ENCODE results near the gene CNOT11. TPM values are rescaled to one million over a fixed set of nuclear protein-coding genes. Genes with fewer than 3 reads are reported as not detected.
"Not testable (repeated sequence)": the region's sequence is repeated elsewhere in the genome, so short reads cannot be mapped to it uniquely, and the experiment has no call there.

The CNOT11 gene
- total RNA-seq, result 100 to 1,000 TPM in 1 of 2 experiments, 10 to 100 TPM in 1; 57.9 to 106 TPM

- DNase-seq, result peak; percentile 100
- H3K27me3 Mint-ChIP-seq, result no peaks in the 10 kb centered on the region
- intact Hi-C loops (cut with DNase I, micrococcal nuclease), result loop anchor here (1.0 to 5.0 kb wide), 13 partner anchors 20 to 1764 kb away; partner anchors contain the start of genes RNF149 (in 2 of the 2), CREG2 (in 1 of the 2), MAP4K4 (in 1 of the 2) and RPL31 (in 1 of the 2)
- peak within 1 kb of the TSS; percentile 90 for H3K4me3 Mint-ChIP-seq
- peak; percentile 88 for ATAC-seq
- H3K4me1 Mint-ChIP-seq, result peaks cover 42% of the 10 kb centered on the region
- peaks cover 30% of the 10 kb centered on the region for H3K36me3 Mint-ChIP-seq (ENCODE audit: low read depth)
- H3K9me3 Mint-ChIP-seq (ENCODE audit: low read depth), result no peaks in the 10 kb centered on the region
- ChIA-PET POLR2A (interaction anchor here (0.8 to 2.1 kb wide), 3 partner anchors 53 to 251 kb away, joined by 3 to 6 read pairs (median 4); partner anchors contain the start of gene RPL31), CTCF (interaction anchor here (0.6 to 2.5 kb wide), 17 partner anchors 10 to 501 kb away, joined by 3 to 10 read pairs (median 3); partner anchors contain the start of gene TBC1D8)
- H3K27ac Mint-ChIP-seq, result peak within 1 kb of the TSS; percentile 95
These were observed at the start of gene CNOT11 for GRCh38 chr2:101252408-101253012. CNOT11 (plus strand) TSS chr2:101252886; CDS start chr2:101252965, 79 bp downstream.

- POLR2A ChIA-PET, result no interaction called here
- intact Hi-C loops (cut with DNase I, micrococcal nuclease), result loop anchor here (1.0 to 2.0 kb wide), 6 partner anchors 54 to 598 kb away; partner anchors contain the start of gene TBC1D8 (in 1 of the 2)
- ATAC-seq, result no peak
- peak overlapping the region; percentile 75 for H3K27ac Mint-ChIP-seq
- H3K4me1 Mint-ChIP-seq, result peaks cover 4% of the 10 kb centered on the region
- H3K4me3 Mint-ChIP-seq, result peak overlapping the region; percentile 43
- CTCF ChIA-PET, result interaction anchor here (0.6 to 3.7 kb wide), 34 partner anchors 9 to 709 kb away, joined by 3 to 61 read pairs (median 4); partner anchors contain the start of genes CREG2, PDCL3 and RPL31
- DNase-seq, result no peak
- H3K9me3 Mint-ChIP-seq (ENCODE audit: low read depth), result no peaks in the 10 kb centered on the region
- no peaks in the 10 kb centered on the region for H3K36me3 Mint-ChIP-seq (ENCODE audit: low read depth)
- no peaks in the 10 kb centered on the region for H3K27me3 Mint-ChIP-seq
These were observed 48.1 kb upstream of the CNOT11 start for GRCh38 chr2:101204400-101205115.

- H3K27me3 Mint-ChIP-seq, result no peaks in the 10 kb centered on the region
- no peaks in the 10 kb centered on the region for H3K9me3 Mint-ChIP-seq (ENCODE audit: low read depth)
- H3K4me3 Mint-ChIP-seq, result peak overlapping the region; percentile 43
- peaks cover 4% of the 10 kb centered on the region for H3K4me1 Mint-ChIP-seq
- CTCF ChIA-PET, result interaction anchor here (0.7 to 3.7 kb wide), 39 partner anchors 9 to 678 kb away, joined by 3 to 61 read pairs (median 5); partner anchors contain the start of genes CNOT11, CREG2, PDCL3 and RPL31
- POLR2A ChIA-PET, result no interaction called here
- DNase-seq (peak; percentile 71), ATAC-seq (peak; percentile 99)
- H3K27ac Mint-ChIP-seq, result peak overlapping the region; percentile 38
- intact Hi-C loops (cut with DNase I, micrococcal nuclease), result loop anchor here (1.0 to 2.0 kb wide), 6 partner anchors 55 to 599 kb away; partner anchors contain the start of gene TBC1D8 (in 1 of the 2)
- H3K36me3 Mint-ChIP-seq (ENCODE audit: low read depth), result no peaks in the 10 kb centered on the region
These were observed 46.9 kb upstream of the CNOT11 start for GRCh38 chr2:101205521-101206479.

- intact Hi-C loops (cut with DNase I, micrococcal nuclease), result no loop called here
- Mint-ChIP-seq H3K9me3 (ENCODE audit: low read depth) (no peaks in the 10 kb centered on the region), H3K36me3 (ENCODE audit: low read depth) (no peaks in the 10 kb centered on the region), H3K4me3 (no peak overlapping the region), H3K4me1 (peaks cover 4% of the 10 kb centered on the region), H3K27me3 (no peaks in the 10 kb centered on the region), H3K27ac (no peak overlapping the region)
- ChIA-PET CTCF (interaction anchor here (0.6 kb wide), 1 partner anchor 182 kb away, joined by 5 read pairs; no protein-coding TSS in a partner anchor), POLR2A (no interaction called here)
- DNase-seq (no peak), ATAC-seq (no peak)
These were observed 43.9 kb upstream of the CNOT11 start for GRCh38 chr2:101208830-101209229.

DNA sequence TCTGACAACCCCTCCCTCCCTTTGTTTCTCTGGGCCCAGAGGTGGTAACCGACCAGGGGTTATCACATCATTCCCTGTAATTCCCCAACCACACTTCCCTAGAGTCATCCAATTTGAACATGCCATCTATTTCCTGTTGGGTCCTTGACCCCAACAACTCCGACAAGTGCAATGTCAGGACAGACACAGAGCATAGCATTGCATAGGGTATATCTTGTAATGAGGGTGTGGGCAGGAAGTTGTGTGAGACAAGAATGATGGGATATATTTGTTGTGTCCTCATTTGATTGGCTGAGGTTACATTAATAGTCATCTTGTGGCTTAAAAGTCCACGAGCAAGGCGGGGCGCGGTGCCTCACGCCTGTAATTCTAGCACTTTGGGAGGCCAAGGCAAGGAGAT is 33.4 kb upstream of the CNOT11 start:
- DNase-seq, result no peak
- ChIA-PET CTCF (interaction anchor here (0.6 to 2.9 kb wide), 2 partner anchors 14 to 442 kb away, joined by 3 to 19 read pairs; no protein-coding TSS in a partner anchor), POLR2A (no interaction called here)
- H3K4me1 Mint-ChIP-seq, result peaks cover 9% of the 10 kb centered on the region
- intact Hi-C loops (cut with DNase I, micrococcal nuclease), result no loop called here
- ATAC-seq, result no peak
- peaks cover 7% of the 10 kb centered on the region for H3K9me3 Mint-ChIP-seq (ENCODE audit: low read depth)
- no peak overlapping the region for H3K4me3 Mint-ChIP-seq
- H3K27me3 Mint-ChIP-seq, result no peaks in the 10 kb centered on the region
- H3K36me3 Mint-ChIP-seq (ENCODE audit: low read depth), result no peaks in the 10 kb centered on the region
- no peak overlapping the region for H3K27ac Mint-ChIP-seq

GRCh38 chr2:101220091-101220490 is 32.6 kb upstream of the CNOT11 start:
- intact Hi-C loops (cut with DNase I, micrococcal nuclease); ATAC-seq; DNase-seq; H3K27me3 Mint-ChIP-seq; POLR2A ChIA-PET; H3K9me3 Mint-ChIP-seq (ENCODE audit: low read depth); H3K27ac Mint-ChIP-seq; H3K4me3 Mint-ChIP-seq; H3K36me3 Mint-ChIP-seq (ENCODE audit: low read depth); CTCF ChIA-PET: not testable (repeated sequence)
- H3K4me1 Mint-ChIP-seq, result peaks cover 12% of the 10 kb centered on the region

- peak overlapping the region; percentile 9 for H3K27ac Mint-ChIP-seq
- peaks cover 12% of the 10 kb centered on the region for H3K4me1 Mint-ChIP-seq
- CTCF ChIA-PET, result interaction anchor here (0.5 to 1.5 kb wide), 6 partner anchors 28 to 1241 kb away, joined by 3 to 5 read pairs (median 4); no protein-coding TSS in a partner anchor
- no peaks in the 10 kb centered on the region for H3K27me3 Mint-ChIP-seq
- H3K9me3 Mint-ChIP-seq (ENCODE audit: low read depth), result peaks cover 11% of the 10 kb centered on the region
- DNase-seq (peak; percentile 64), ATAC-seq (peak; percentile 95)
- H3K4me3 Mint-ChIP-seq, result no peak overlapping the region
- no peaks in the 10 kb centered on the region for H3K36me3 Mint-ChIP-seq (ENCODE audit: low read depth)
- POLR2A ChIA-PET, result interaction anchor here (0.6 kb wide), 1 partner anchor 1908 kb away, joined by 7 read pairs; no protein-coding TSS in a partner anchor
- intact Hi-C loops (cut with DNase I, micrococcal nuclease), result no loop called here
These were observed 28.9 kb upstream of the CNOT11 start for GRCh38 chr2:101223814-101224231.

DNA sequence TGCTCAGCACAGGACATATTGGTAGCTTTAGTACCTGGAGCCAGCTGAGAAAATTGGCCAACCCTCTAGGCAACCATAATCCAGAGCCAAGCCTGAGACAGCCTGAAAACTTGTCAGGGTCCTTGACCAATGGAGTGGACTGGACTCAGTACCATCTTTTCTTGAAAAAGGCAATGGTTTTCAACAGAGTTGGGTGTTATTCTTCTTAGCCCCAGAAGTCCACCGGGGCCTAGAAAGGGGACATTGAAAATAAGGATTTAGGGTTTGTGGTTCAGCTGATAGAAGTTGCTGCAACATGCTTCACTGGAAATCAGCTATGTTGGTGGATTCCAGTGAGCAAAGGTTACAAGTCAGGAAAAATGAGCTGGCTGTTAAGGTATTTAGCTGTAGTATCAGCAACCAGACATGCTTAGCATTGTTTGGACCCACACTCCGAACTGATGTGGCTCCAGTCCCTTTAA is 22.1 kb upstream of the CNOT11 start:
- Mint-ChIP-seq H3K27me3 (no peaks in the 10 kb centered on the region), H3K4me3 (no peak overlapping the region), H3K4me1 (no peaks in the 10 kb centered on the region), H3K36me3 (ENCODE audit: low read depth) (no peaks in the 10 kb centered on the region), H3K27ac (no peak overlapping the region), H3K9me3 (ENCODE audit: low read depth) (peaks cover 2% of the 10 kb centered on the region)
- ATAC-seq (no peak), DNase-seq (no peak)
- ChIA-PET CTCF (interaction anchor here (0.5 to 1.0 kb wide), 3 partner anchors 42 to 216 kb away, joined by 3 to 4 read pairs (median 3); no protein-coding TSS in a partner anchor), POLR2A (interaction anchor here (0.6 kb wide), 1 partner anchor 23 kb away, joined by 4 read pairs; no protein-coding TSS in a partner anchor)
- intact Hi-C loops (cut with DNase I, micrococcal nuclease), result no loop called here

- ChIA-PET CTCF (interaction anchor here (1.0 kb wide), 1 partner anchor 81 kb away, joined by 3 read pairs; no protein-coding TSS in a partner anchor), POLR2A (interaction anchor here (0.6 kb wide), 1 partner anchor 22 kb away, joined by 4 read pairs; no protein-coding TSS in a partner anchor)
- H3K4me3 Mint-ChIP-seq, result no peak overlapping the region
- no peaks in the 10 kb centered on the region for H3K4me1 Mint-ChIP-seq
- intact Hi-C loops (cut with DNase I, micrococcal nuclease), result no loop called here
- H3K36me3 Mint-ChIP-seq (ENCODE audit: low read depth), result no peaks in the 10 kb centered on the region
- ATAC-seq (no peak), DNase-seq (no peak)
- H3K27me3 Mint-ChIP-seq, result no peaks in the 10 kb centered on the region
- no peak overlapping the region for H3K27ac Mint-ChIP-seq
- H3K9me3 Mint-ChIP-seq (ENCODE audit: low read depth), result no peaks in the 10 kb centered on the region
These were observed 21.4 kb upstream of the CNOT11 start for GRCh38 chr2:101231240-101231639.

GRCh38 chr2:101231937-101232730 is 20.6 kb upstream of the CNOT11 start:
- intact Hi-C loops (cut with DNase I, micrococcal nuclease), result no loop called here
- no peaks in the 10 kb centered on the region for H3K36me3 Mint-ChIP-seq (ENCODE audit: low read depth)
- H3K27me3 Mint-ChIP-seq, result no peaks in the 10 kb centered on the region
- DNase-seq, result no peak
- ChIA-PET CTCF (interaction anchor here (0.6 to 1.3 kb wide), 4 partner anchors 9 to 220 kb away, joined by 3 read pairs; no protein-coding TSS in a partner anchor), POLR2A (no interaction called here)
- H3K4me1 Mint-ChIP-seq, result no peaks in the 10 kb centered on the region
- ATAC-seq, result no peak
- no peak overlapping the region for H3K27ac Mint-ChIP-seq
- H3K4me3 Mint-ChIP-seq, result no peak overlapping the region
- no peaks in the 10 kb centered on the region for H3K9me3 Mint-ChIP-seq (ENCODE audit: low read depth)

All from activated CD4-positive, alpha-beta T cell treated with anti-CD3 and anti-CD28 coated beads for 36 hours (primary cell).